Neural cell (in vitro differentiated cells): ENCODE results near the gene SCNN1A.

Source experiments
- EP300 ChIP-seq: fragments of 450-650 bp; conservative IDR thresholded peaks from 2 replicates; pipeline ENCODE4 v1.6.1; 2014; ENCODE audit warnings: antibody characterized with exemption, mild to moderate bottlenecking, moderate library complexity; ENCODE audit not compliant: poor library complexity, severe bottlenecking
- EZH2 ChIP-seq: fragments of 200-600, 300-800 bp; shearing (Covaris generic), sonication (generic); IDR thresholded peaks from 2 replicates; pipeline ENCODE4 v1.6.1; 2014; ENCODE audit warnings: antibody characterized with exemption, low read length, borderline replicate concordance, mild to moderate bottlenecking; ENCODE audit not compliant: insufficient read depth, poor library complexity, severe bottlenecking
- MXI1 ChIP-seq: fragments of 450-650 bp; conservative IDR thresholded peaks from 2 replicates; pipeline ENCODE4 v1.6.1; 2014; ENCODE audit warnings: antibody characterized with exemption, mild to moderate bottlenecking; ENCODE audit not compliant: poor library complexity, severe bottlenecking
- RAD21 ChIP-seq: fragments of 450-650 bp; conservative IDR thresholded peaks from 2 replicates; pipeline ENCODE4 v1.6.1; 2014; ENCODE audit warnings: antibody characterized with exemption, mild to moderate bottlenecking, moderate library complexity
- REST ChIP-seq: IDR thresholded peaks from 2 replicates; pipeline ENCODE4 v1.6.1; 2012; ENCODE audit warnings: borderline replicate concordance
- SMC3 ChIP-seq: fragments of 450-650 bp; conservative IDR thresholded peaks from 2 replicates; pipeline ENCODE4 v1.6.1; 2014; ENCODE audit warnings: antibody characterized with exemption, mild to moderate bottlenecking, moderate library complexity; ENCODE audit not compliant: poor library complexity
- TF ChIP-seq, protein P1 (sequence below): fragments of 450-650 bp; IDR thresholded peaks from 2 replicates; pipeline ENCODE4 v1.5.1; 2014; ENCODE audit warnings: antibody characterized with exemption, mild to moderate bottlenecking, moderate library complexity; ENCODE audit not compliant: poor library complexity, severe bottlenecking

DNA sequence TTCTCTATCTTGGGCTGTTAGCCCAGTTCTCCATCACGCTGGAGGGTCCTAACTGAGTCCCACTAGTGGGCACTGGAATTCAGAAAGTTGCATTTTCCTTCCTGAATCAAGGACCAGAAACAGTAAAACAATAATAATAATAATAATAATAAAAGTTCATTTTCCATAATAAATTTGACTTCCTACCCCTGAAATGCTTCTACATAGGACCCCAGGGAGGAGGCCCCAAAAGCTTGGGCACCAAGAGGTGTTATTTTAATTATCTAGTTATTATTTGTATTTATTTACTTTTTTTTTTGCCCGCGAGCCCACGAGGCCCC, 12.4 kb downstream of the SCNN1A start:
- TF ChIP-seq, protein P1, sequence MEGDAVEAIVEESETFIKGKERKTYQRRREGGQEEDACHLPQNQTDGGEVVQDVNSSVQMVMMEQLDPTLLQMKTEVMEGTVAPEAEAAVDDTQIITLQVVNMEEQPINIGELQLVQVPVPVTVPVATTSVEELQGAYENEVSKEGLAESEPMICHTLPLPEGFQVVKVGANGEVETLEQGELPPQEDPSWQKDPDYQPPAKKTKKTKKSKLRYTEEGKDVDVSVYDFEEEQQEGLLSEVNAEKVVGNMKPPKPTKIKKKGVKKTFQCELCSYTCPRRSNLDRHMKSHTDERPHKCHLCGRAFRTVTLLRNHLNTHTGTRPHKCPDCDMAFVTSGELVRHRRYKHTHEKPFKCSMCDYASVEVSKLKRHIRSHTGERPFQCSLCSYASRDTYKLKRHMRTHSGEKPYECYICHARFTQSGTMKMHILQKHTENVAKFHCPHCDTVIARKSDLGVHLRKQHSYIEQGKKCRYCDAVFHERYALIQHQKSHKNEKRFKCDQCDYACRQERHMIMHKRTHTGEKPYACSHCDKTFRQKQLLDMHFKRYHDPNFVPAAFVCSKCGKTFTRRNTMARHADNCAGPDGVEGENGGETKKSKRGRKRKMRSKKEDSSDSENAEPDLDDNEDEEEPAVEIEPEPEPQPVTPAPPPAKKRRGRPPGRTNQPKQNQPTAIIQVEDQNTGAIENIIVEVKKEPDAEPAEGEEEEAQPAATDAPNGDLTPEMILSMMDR = no peak
- no peak for TF ChIP-seq SMC3
- no peak for TF ChIP-seq EP300
- no peak for TF ChIP-seq MXI1
- TF ChIP-seq REST = no peak
- no peak for TF ChIP-seq EZH2
- no peak for TF ChIP-seq RAD21
